Measurements from ENCODE around the gene MRPL24. TPM values are rescaled to one million over a fixed set of nuclear protein-coding genes. Genes with fewer than 3 reads are reported as not detected.

Gene MRPL24
- total and polyA plus RNA-seq, 2 of the 13 experiments (the other 11 are each of a cell fraction or from before 2014, with no cell fraction given) = 38.1 to 42.9 TPM

DNA sequence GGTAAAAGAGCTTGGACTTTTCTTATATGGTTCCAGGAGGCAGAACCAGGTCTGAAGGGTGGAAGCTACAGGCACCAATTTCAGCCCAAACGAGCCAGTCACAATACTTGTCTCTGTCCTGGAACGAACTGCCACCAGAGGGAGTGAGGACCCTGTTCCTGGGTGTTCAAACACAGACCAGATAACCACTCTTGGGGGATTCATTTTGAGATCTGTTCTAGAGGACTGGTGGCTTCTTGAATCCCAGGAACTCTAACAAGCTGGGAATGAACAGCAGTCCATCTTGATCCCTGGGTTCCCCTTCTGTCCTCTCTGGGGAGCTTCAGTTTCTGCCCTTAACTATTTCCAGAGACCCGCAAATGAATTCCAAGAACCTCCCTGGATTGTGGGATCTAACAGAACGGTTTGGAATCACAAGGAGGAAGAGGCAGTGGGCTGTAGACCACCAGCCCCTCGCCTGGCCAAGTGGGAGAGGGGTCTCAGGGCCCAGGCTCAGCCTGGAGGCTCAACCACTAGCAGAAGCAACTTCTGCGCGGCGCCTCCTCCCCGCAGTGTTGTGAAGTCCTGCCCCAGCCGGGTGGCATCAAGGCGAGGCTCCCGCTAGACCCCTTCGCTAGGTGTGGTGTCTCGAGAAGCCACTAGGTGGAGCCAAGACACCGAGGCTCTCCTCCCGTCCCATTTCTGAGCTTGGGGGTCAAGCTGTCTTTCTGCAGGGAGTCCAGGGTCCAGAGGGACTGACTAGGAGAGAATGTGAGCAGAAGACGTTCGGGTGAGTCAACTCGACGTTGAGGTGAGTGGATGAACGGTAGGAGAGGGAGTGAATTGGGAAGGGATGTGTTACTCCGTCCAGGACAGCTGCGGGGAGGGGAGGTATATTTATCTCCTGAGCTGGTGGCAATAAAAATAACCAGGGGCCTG lies 51.6 kb downstream of the MRPL24 start (continued):
- no peak for TF ChIP-seq MBNL3 (CRISPR knock-in tag; conservative IDR thresholded peaks at IDR 0.05)
- peak; percentile 69; the same call in 1 of the 2 replicates for TF ChIP-seq ZNF331 (CRISPR knock-in tag; IDR thresholded peaks at IDR 0.05)
- peak; percentile 45; the same call in 1 of the 2 replicates for TF ChIP-seq GATAD2A (CRISPR knock-in tag; IDR thresholded peaks at IDR 0.05)
- no peak for TF ChIP-seq MEF2D (CRISPR knock-in tag; IDR thresholded peaks at IDR 0.05)
- TF ChIP-seq MXD3 (CRISPR knock-in tag; IDR thresholded peaks at IDR 0.05) = no peak
- no peak for TF ChIP-seq RELA (CRISPR knock-in tag; IDR thresholded peaks at IDR 0.05)
- TF ChIP-seq, protein P1, sequence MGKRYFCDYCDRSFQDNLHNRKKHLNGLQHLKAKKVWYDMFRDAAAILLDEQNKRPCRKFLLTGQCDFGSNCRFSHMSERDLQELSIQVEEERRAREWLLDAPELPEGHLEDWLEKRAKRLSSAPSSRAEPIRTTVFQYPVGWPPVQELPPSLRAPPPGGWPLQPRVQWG (CRISPR knock-in tag; IDR thresholded peaks at IDR 0.05; ENCODE audit: borderline replicate concordance, low read depth) = no peak
- TF ChIP-seq CENPBD1 (CRISPR knock-in tag; IDR thresholded peaks at IDR 0.05; ENCODE audit: borderline replicate concordance, low read depth) = no peak
- TF ChIP-seq ZNF367 (CRISPR knock-in tag; IDR thresholded peaks at IDR 0.05; ENCODE audit: borderline replicate concordance) = no peak
- no peak for TF ChIP-seq ZKSCAN8 (CRISPR knock-in tag; IDR thresholded peaks at IDR 0.05; ENCODE audit: borderline replicate concordance)
- no peak for TF ChIP-seq SMARCC2 (IDR thresholded peaks at IDR 0.05)
- no peak for TF ChIP-seq DPF2 (CRISPR knock-in tag; IDR thresholded peaks at IDR 0.05; ENCODE audit: borderline replicate concordance, low read depth)
- TF ChIP-seq ZNF761 (CRISPR knock-in tag; conservative IDR thresholded peaks at IDR 0.05) = 0 out of 2 replicates have a peak, but pooled peaks have one; percentile 30
- no peak for TF ChIP-seq ATF7 (IDR thresholded peaks at IDR 0.05)
- TF ChIP-seq ATF7 (CRISPR knock-in tag; IDR thresholded peaks at IDR 0.05) = no peak
- TF ChIP-seq ZBTB39 (CRISPR knock-in tag; IDR thresholded peaks at IDR 0.05) = no peak
- no peak for TF ChIP-seq EP300 (IDR thresholded peaks at IDR 0.05; ENCODE audit: low read depth in 2 of 2, low read length in 2 of 2)
- TF ChIP-seq EP300 (CRISPR knock-in tag; IDR thresholded peaks at IDR 0.05; ENCODE audit: borderline replicate concordance) = no peak
- no peak for TF ChIP-seq ATAD3A (CRISPR knock-in tag; IDR thresholded peaks at IDR 0.05)
- TF ChIP-seq NFE2L2 (IDR thresholded peaks at IDR 0.05; ENCODE audit: low read length) = no peak
- TF ChIP-seq ATF1 (CRISPR knock-in tag; IDR thresholded peaks at IDR 0.05) = no peak
- TF ChIP-seq MLXIP (CRISPR knock-in tag; IDR thresholded peaks at IDR 0.05; ENCODE audit: borderline replicate concordance) = no peak

Measured in HepG2 (cell line).